Measurements from ENCODE around the gene DNAJA1.

Gene DNAJA1

GRCh38 chr9:33025572-33026342, 684 bp downstream of the DNAJA1 start:
- peak; percentile 47 to 51 for DNase-seq (ENCODE audit: low read depth in 2 of 2)

GRCh38 chr9:33029231-33029786, 4.2 kb downstream of the DNAJA1 start:
- DNase-seq (ENCODE audit: low read depth in 2 of 2), result no peak

- no peak for DNase-seq (ENCODE audit: low read depth in 2 of 2)
Measured at GRCh38 chr9:33030285-33030684, 5.2 kb downstream of the DNAJA1 start.

- DNase-seq (ENCODE audit: low read depth in 2 of 2), result no peak
Measured at GRCh38 chr9:33032292-33032691, 7.2 kb downstream of the DNAJA1 start.

- no peak for DNase-seq (ENCODE audit: low read depth in 2 of 2)
Measured at GRCh38 chr9:33032865-33033264, 7.8 kb downstream of the DNAJA1 start.

GRCh38 chr9:33040792-33041431, 15.8 kb downstream of the DNAJA1 start:
- no peak for DNase-seq (ENCODE audit: low read depth in 2 of 2)

- DNase-seq (ENCODE audit: low read depth in 2 of 2), result no peak
Measured at GRCh38 chr9:33041432-33042188, 16.5 kb downstream of the DNAJA1 start.

- DNase-seq (ENCODE audit: low read depth in 2 of 2), result no peak
Measured at GRCh38 chr9:33042473-33042872, 17.4 kb downstream of the DNAJA1 start.

- no peak for DNase-seq (ENCODE audit: low read depth in 2 of 2)
Measured at GRCh38 chr9:33043671-33044070, 18.6 kb downstream of the DNAJA1 start.

- peak in 1 of 2 donors; percentile 14 for DNase-seq (ENCODE audit: low read depth in 2 of 2)
Measured at GRCh38 chr9:33044162-33044673, 19.1 kb downstream of the DNAJA1 start.

- no peak for DNase-seq (ENCODE audit: low read depth in 2 of 2)
Measured at GRCh38 chr9:33044677-33045282, 19.7 kb downstream of the DNAJA1 start.

- no peak for DNase-seq (ENCODE audit: low read depth in 2 of 2)
Measured at GRCh38 chr9:33046061-33046460, 21.0 kb downstream of the DNAJA1 start.

GRCh38 chr9:33048054-33048465, 23.0 kb downstream of the DNAJA1 start:
- no peak for DNase-seq (ENCODE audit: low read depth in 2 of 2)

- DNase-seq (ENCODE audit: low read depth in 2 of 2), result no peak
Measured at GRCh38 chr9:33049680-33050361, 24.7 kb downstream of the DNAJA1 start.

- no peak for DNase-seq (ENCODE audit: low read depth in 2 of 2)
Measured at GRCh38 chr9:33051144-33051543, 26.1 kb downstream of the DNAJA1 start.

- no peak for DNase-seq (ENCODE audit: low read depth in 2 of 2)
Measured at GRCh38 chr9:33065157-33066076, 40.3 kb downstream of the DNAJA1 start.

- no peak for DNase-seq (ENCODE audit: low read depth in 2 of 2)
Measured at GRCh38 chr9:33068991-33069390, 43.9 kb downstream of the DNAJA1 start.

- DNase-seq (ENCODE audit: low read depth in 2 of 2), result peak; percentile 83 to 90
Measured at GRCh38 chr9:33076046-33077004, 51.3 kb downstream of the DNAJA1 start, which contains the start of gene SMU1. SMU1 (minus strand) TSS chr9:33076674; CDS start chr9:33076608, 66 bp downstream.

GRCh38 chr9:33080534-33080933, 55.5 kb downstream of the DNAJA1 start:
- no peak for DNase-seq (ENCODE audit: low read depth in 2 of 2)
